Pancreas (tissue), 8 donors: ENCODE measurements around the gene ANXA1. TPM values are rescaled to one million over a fixed set of nuclear protein-coding genes. Genes with fewer than 3 reads are reported as not detected.

Experiments used
- polyA plus RNA-seq, 2 donors: library from polyadenylated mRNA; stranded (reverse); fragments of 200-250 nt; gene quantifications; one replicate each; pipeline ENCODE4 v1.2.3, GENCODE V29; 2013
- total RNA-seq, 6 donors: library from RNA; stranded (reverse); fragmentation: NEBNext Ultra II Directional in 4 of 6; extraction: Animal tissue kit (Norgen Biotek cat#: 25700) in 4 of 6; gene quantifications; one replicate each; pipeline versions ENCODE4 v1.2.1 to v1.2.4, GENCODE V29; 2021 to 2023
- donor health status: healthy with polysubstance abuse.
- donor health status: DM: no; HTN: no; CAD: no; lungs with moderate emphysema.
- donor health status: DM: no; HTN: no; CAD: no.
- donor health status: Bipolar disorder and iron deficiency.
- donor health status: DM: yes; HTN: yes; CAD: no.
- donor health status: DM: no; HTN: no; CAD: no.
- donor health status: DM: no; HTN: no; CAD: no.
- donor health status: DM: yes; HTN: yes; CAD: no.

Gene ANXA1
- total and polyA plus RNA-seq, 8 donors, result 4.6 to 36.6 (median 27.6) TPM

Other genes with a start within 250 kb of the ANXA1 start
- gene ALDH1A1, start 198.8 kb upstream of the ANXA1 start, total RNA-seq, result 100 to 1,000 TPM; 141 to 259 (median 176) TPM
- 100 to 1,000 TPM; 162 to 275 TPM for gene ALDH1A1, start 198.8 kb upstream of the ANXA1 start, polyA plus RNA-seq